ENCODE measurements around the gene KCNK3. TPM values are rescaled to one million over a fixed set of nuclear protein-coding genes. Genes with fewer than 3 reads are reported as not detected.

Gene KCNK3
- total and polyA plus RNA-seq, 2 of the 13 experiments (the other 11 are each of a cell fraction or from before 2014, with no cell fraction given): not detected

- TF ChIP-seq ZHX1 (CRISPR knock-in tag; IDR thresholded peaks at IDR 0.05; ENCODE audit: low read depth): no peak
- no peak for TF ChIP-seq ZC3H13 (CRISPR knock-in tag; IDR thresholded peaks at IDR 0.05)
- no peak for TF ChIP-seq CENPBD1 (CRISPR knock-in tag; IDR thresholded peaks at IDR 0.05; ENCODE audit: borderline replicate concordance, low read depth)
- no peak for TF ChIP-seq REST (IDR thresholded peaks at IDR 0.05; ENCODE audit: borderline replicate concordance in 1 of 2, low read depth in 1 of 2, low read length in 2 of 2)
- TF ChIP-seq YY1 (IDR thresholded peaks at IDR 0.05; ENCODE audit: insufficient read depth, insufficient replicate concordance, low read depth, low read length): no peak
- no peak for TF ChIP-seq SCMH1 (CRISPR knock-in tag; IDR thresholded peaks at IDR 0.05; ENCODE audit: borderline replicate concordance)
- no peak for TF ChIP-seq AKAP8 (CRISPR knock-in tag; IDR thresholded peaks at IDR 0.05)
- no peak for TF ChIP-seq ZNF619 (CRISPR knock-in tag; IDR thresholded peaks at IDR 0.05)
- peak; percentile 78 for TF ChIP-seq KLF6 (CRISPR knock-in tag; IDR thresholded peaks at IDR 0.05)
- TF ChIP-seq YEATS2 (CRISPR knock-in tag; IDR thresholded peaks at IDR 0.05; ENCODE audit: borderline replicate concordance): no peak
- TF ChIP-seq CHCHD3 (CRISPR knock-in tag; IDR thresholded peaks at IDR 0.05): no peak
- no peak; the same call in 1 of the 2 replicates for TF ChIP-seq ARID4A (CRISPR knock-in tag; IDR thresholded peaks at IDR 0.05; ENCODE audit: borderline replicate concordance)
- no peak for TF ChIP-seq ZBTB8A (CRISPR knock-in tag; IDR thresholded peaks at IDR 0.05; ENCODE audit: borderline replicate concordance, low read depth)
Observed at GRCh38 chr2:26757873-26758789, 65.6 kb downstream of the KCNK3 start (continued).

Data from HepG2 (cell line).